IMR-90 (cell line): ENCODE results near the gene CEBPA. TPM values are rescaled to one million over a fixed set of nuclear protein-coding genes. Genes with fewer than 3 reads are reported as not detected.

Experiments
- ATAC-seq: fragments of 200-7000 bp; cut with Tn5 transposase; 2 replicates; pipeline ENCODE4 v1.9.1; 2020; ENCODE audit warnings: low read depth, mild to moderate bottlenecking, moderate library complexity
- BruUV-seq: library from RNA; stranded (reverse); fragments of 400-500 nt; replicated peaks from 2 replicates; lab custom pipeline; 2021; lab: Mats Ljungman, UMichigan
- CTCF ChIA-PET: fragments of 300-600 bp; formaldehyde crosslinking; extraction: SDS; loops from one replicate; lab custom pipeline; 2021; ENCODE audit warnings: antibody characterized with exemption; lab: Yijun Ruan, JAX
- POLR2A ChIA-PET: fragments of 300-600 bp; sonication (Branson Sonifier 250); formaldehyde crosslinking; loops from one replicate; lab custom pipeline; 2022; ENCODE audit warnings: antibody characterized with exemption; ENCODE audit not compliant: unreplicated experiment; lab: Charles Lee
- DNase-seq: peaks from one replicate; pipeline ENCODE4 v3.0.0; 2013
- H2AFZ ChIP-seq: replicated peaks from 2 replicates; pipeline ENCODE3; 2013; ENCODE audit warnings: low read length, mild to moderate bottlenecking; ENCODE audit not compliant: poor library complexity
- H2AK5ac ChIP-seq: 2 replicates; pipeline ENCODE4 v1.6.1; 2013; ENCODE audit warnings: low read depth, low read length, inconsistent platforms
- H2AK9ac ChIP-seq: replicated peaks from 2 replicates; pipeline ENCODE3; 2013; ENCODE audit warnings: mild to moderate bottlenecking, low read depth, low read length, moderate library complexity; ENCODE audit not compliant: poor library complexity
- H2BK120ac ChIP-seq: 2 replicates; pipeline ENCODE4 v1.6.1; 2013; ENCODE audit warnings: low read depth, low read length, inconsistent platforms
- H2BK15ac ChIP-seq: 3 replicates; pipeline ENCODE4 v1.6.1; 2013; ENCODE audit warnings: low read depth, low read length, inconsistent platforms
- H2BK20ac ChIP-seq: 2 replicates; pipeline ENCODE4 v1.6.1; 2013; ENCODE audit warnings: low read depth, mild to moderate bottlenecking, inconsistent platforms, low read length, moderate library complexity
- H2BK5ac ChIP-seq: 2 replicates; pipeline ENCODE4 v1.6.1; 2013; ENCODE audit warnings: mild to moderate bottlenecking, low read depth, low read length, inconsistent platforms; ENCODE audit not compliant: poor library complexity, severe bottlenecking
- H3K14ac ChIP-seq: replicated peaks from 2 replicates; pipeline ENCODE4 v1.6.1; 2013; ENCODE audit warnings: low read depth, low read length, inconsistent platforms
- H3K18ac ChIP-seq: 2 replicates; pipeline ENCODE4 v1.6.1; 2013; ENCODE audit warnings: low read depth, low read length, control low read depth
- H3K23ac ChIP-seq: 2 replicates; pipeline ENCODE4 v1.6.1; 2013; ENCODE audit warnings: low read depth, low read length, inconsistent platforms
- H3K27ac ChIP-seq: 2 replicates; pipeline ENCODE4 v1.5.1; 2013; ENCODE audit warnings: mild to moderate bottlenecking, control low read depth, low read length; ENCODE audit not compliant: insufficient read depth
- H3K27me3 ChIP-seq: 2 replicates; pipeline ENCODE4 v1.6.1; 2013; ENCODE audit warnings: low read length; ENCODE audit not compliant: control insufficient read depth, insufficient read depth
- H3K36me3 ChIP-seq: 2 replicates; pipeline ENCODE4 v1.6.1; 2013; ENCODE audit warnings: low read length, mixed read lengths; ENCODE audit not compliant: control insufficient read depth, insufficient read depth
- H3K4ac ChIP-seq: 2 replicates; pipeline ENCODE4 v1.6.1; 2013; ENCODE audit warnings: low read depth, low read length, inconsistent platforms
- H3K4me1 ChIP-seq: 2 replicates; pipeline ENCODE4 v1.6.1; 2013; ENCODE audit warnings: low read length, mixed read lengths; ENCODE audit not compliant: control insufficient read depth, insufficient read depth
- H3K4me2 ChIP-seq: 2 replicates; pipeline ENCODE4 v1.6.1; 2013; ENCODE audit warnings: low read depth, mild to moderate bottlenecking, control low read depth, low read length, moderate library complexity
- H3K4me3 ChIP-seq: 2 replicates; pipeline ENCODE4 v1.5.1; 2013; ENCODE audit warnings: low read depth, mild to moderate bottlenecking, control low read depth, low read length, moderate library complexity; ENCODE audit not compliant: insufficient read depth
- H3K56ac ChIP-seq: 2 replicates; pipeline ENCODE4 v1.6.1; 2013; ENCODE audit warnings: low read length, inconsistent platforms; ENCODE audit not compliant: insufficient read depth; ENCODE audit errors: extremely low read depth
- H3K79me1 ChIP-seq, 2 experiments: 2 replicates each; pipeline ENCODE4 v1.6.1; 2013; ENCODE audit warnings: low read length in 2 of 2, inconsistent platforms in 1 of 2, low read depth in 1 of 2
- H3K9ac ChIP-seq: 2 replicates; pipeline ENCODE4 v1.6.1; 2013; ENCODE audit warnings: low read depth, low read length, control low read depth
- H3K9me1 ChIP-seq: 2 replicates; pipeline ENCODE4 v1.6.1; 2013; ENCODE audit warnings: low read length, inconsistent platforms; ENCODE audit not compliant: insufficient read depth
- H3K9me3 ChIP-seq: 2 replicates; pipeline ENCODE4 v1.6.1; 2013; ENCODE audit warnings: low read length; ENCODE audit not compliant: control insufficient read depth, insufficient read depth
- H4K20me1 ChIP-seq: 2 replicates; pipeline ENCODE4 v1.6.1; 2013; ENCODE audit warnings: low read length, inconsistent platforms; ENCODE audit not compliant: insufficient read depth
- H4K5ac ChIP-seq: 2 replicates; pipeline ENCODE4 v1.6.1; 2013; ENCODE audit warnings: mild to moderate bottlenecking, low read depth, low read length, control low read depth
- H4K8ac ChIP-seq, 2 experiments: 2 replicates each; pipeline ENCODE4 v1.6.1; 2013; ENCODE audit warnings: low read depth in 2 of 2, low read length in 2 of 2, control low read depth in 1 of 2, inconsistent platforms in 1 of 2
- H4K91ac ChIP-seq: 2 replicates; pipeline ENCODE4 v1.6.1; 2013; ENCODE audit warnings: low read depth, low read length, inconsistent platforms; ENCODE audit not compliant: insufficient read depth
- BHLHE40 ChIP-seq: fragments of 150-350 bp; IDR thresholded peaks from 2 replicates; pipeline ENCODE4 v1.6.1; 2016; ENCODE audit warnings: mild to moderate bottlenecking, low read depth, low read length
- CEBPB ChIP-seq: IDR thresholded peaks from 2 replicates; pipeline ENCODE4 v1.6.1; 2012; ENCODE audit warnings: low read depth, low read length, improper control_type of control experiment
- CTCF ChIP-seq: conservative IDR thresholded peaks from 2 replicates; pipeline ENCODE4 v1.5.1; 2012; ENCODE audit warnings: mild to moderate bottlenecking, low read depth, low read length, improper control_type of control experiment
- ELK1 ChIP-seq: fragments of 150-350 bp; IDR thresholded peaks from 2 replicates; pipeline ENCODE4 v1.6.1; 2016; ENCODE audit warnings: low read depth, mild to moderate bottlenecking, low read length, moderate library complexity, borderline replicate concordance
- FOS ChIP-seq: fragments of 150-350 bp; IDR thresholded peaks from 2 replicates; pipeline ENCODE4 v1.6.1; 2016; ENCODE audit warnings: low read depth, low read length
- MAZ ChIP-seq: IDR thresholded peaks from 2 replicates; pipeline ENCODE4 v1.6.1; 2012; ENCODE audit warnings: low read depth, mild to moderate bottlenecking, low read length, improper control_type of control experiment, moderate library complexity, borderline replicate concordance
- MXI1 ChIP-seq: IDR thresholded peaks from 2 replicates; pipeline ENCODE4 v1.6.1; 2012; ENCODE audit warnings: low read depth, mild to moderate bottlenecking, low read length, moderate library complexity, borderline replicate concordance
- NFE2L2 ChIP-seq: fragments of 150-350 bp; IDR thresholded peaks from 2 replicates; pipeline ENCODE4 v1.6.1; 2016; ENCODE audit warnings: low read depth, mild to moderate bottlenecking, low read length
- POLR2A ChIP-seq: IDR thresholded peaks from 2 replicates; pipeline ENCODE4 v1.6.1; 2012; ENCODE audit warnings: mild to moderate bottlenecking, low read depth, low read length
- RAD21 ChIP-seq: IDR thresholded peaks from 2 replicates; pipeline ENCODE4 v1.6.1; 2012; ENCODE audit warnings: low read length, improper control_type of control experiment
- RCOR1 ChIP-seq: IDR thresholded peaks from 2 replicates; pipeline ENCODE4 v1.6.1; 2012; ENCODE audit warnings: mild to moderate bottlenecking, low read length, improper control_type of control experiment; ENCODE audit not compliant: insufficient replicate concordance
- RFX5 ChIP-seq: IDR thresholded peaks from 2 replicates; pipeline ENCODE4 v1.8.0; 2012; ENCODE audit warnings: low read depth, mild to moderate bottlenecking, low read length, moderate library complexity
- SMC3 ChIP-seq: fragments of 150-350 bp; IDR thresholded peaks from 2 replicates; pipeline ENCODE4 v1.6.1; 2016; ENCODE audit warnings: low read depth, mild to moderate bottlenecking, antibody characterized with exemption, low read length, moderate library complexity
- USF2 ChIP-seq: fragments of 150-350 bp; IDR thresholded peaks from 2 replicates; pipeline ENCODE4 v1.6.1; 2017; ENCODE audit warnings: mild to moderate bottlenecking, antibody characterized with exemption, low read length, low read depth
- WGBS, 2 experiments: methylation state at CpG; one replicate each; pipeline versions ENCODE4 v1.1.5 to v1.1.7; 2013; ENCODE audit warnings: missing lambda C conversion rate in 2 of 2; ENCODE audit not compliant: insufficient read length in 1 of 2; ENCODE audit errors: extremely low coverage in 2 of 2; 5-methylcytosine and 5-hydroxymethylcytosine counted together
- dilution Hi-C: fragments of 300-500 bp; cut with HindIII; formaldehyde crosslinking; loops from one replicate; pipeline ENCODE4 v1.14.3; 2018; ENCODE audit warnings: low sequenced_read_pairs; ENCODE audit not compliant: unreplicated experiment
- in situ Hi-C: fragments of 300-500 bp; cut with MboI; formaldehyde crosslinking; loops from 3 replicates; pipeline ENCODE4 v1.14.3; 2019; ENCODE audit warnings: low sequenced_read_pairs, inconsistent platforms, mixed read lengths
- intact Hi-C: fragments of 100-400 bp; cut with micrococcal nuclease; formaldehyde crosslinking; loops from 2 replicates; pipeline ENCODE4 v1.10.0; 2022
- polyA plus RNA-seq, 3 experiments: library from polyadenylated mRNA; depleted of rRNA; stranded (reverse); fragments of >200 nt; gene quantifications; 2 replicates each; pipeline ENCODE4 v1.2.3, GENCODE V29; 2012; ENCODE audit warnings: low replicate concordance in 1 of 3
- total RNA-seq: library from RNA; depleted of rRNA; stranded (reverse); fragments of >200 nt; gene quantifications from 2 replicates; pipeline ENCODE4 v1.2.3, GENCODE V29; 2012

CEBPA gene
- total and polyA plus RNA-seq, 2 of the 4 experiments (the other 2 are of a cell fraction), result under 0.01 to 0.09 TPM

GRCh38 chr19:33275933-33276619 is 26.3 kb downstream of the CEBPA start:
- H2AFZ ChIP-seq, result no peak overlapping the region
- H3K4ac ChIP-seq, result no peak overlapping the region
- H4K20me1 ChIP-seq, result no peaks in the 10 kb centered on the region
- dilution Hi-C loops, result no loop called here
- in situ Hi-C loops, result no loop called here
- no peaks in the 10 kb centered on the region for H3K36me3 ChIP-seq
- ATAC-seq, result no peak
- H3K4me1 ChIP-seq, result no peaks in the 10 kb centered on the region
- H3K18ac ChIP-seq, result no peak overlapping the region
- 66% methylated on average over 6 of the region's 19 CpGs; no CpG with 5 or more reads in 1 of the 2 experiments for WGBS, 2 experiments
- H3K56ac ChIP-seq, result no peak overlapping the region
- no peak overlapping the region for H4K91ac ChIP-seq
- H3K9me1 ChIP-seq, result no peaks in the 10 kb centered on the region
- H2BK5ac ChIP-seq, result no peak overlapping the region
- no peak overlapping the region for H4K8ac ChIP-seq
- intact Hi-C loops, result no loop called here
- H3K79me1 ChIP-seq, result no peaks in the 10 kb centered on the region
- no peak overlapping the region for H3K4me2 ChIP-seq
- no peak overlapping the region for H3K14ac ChIP-seq
- no peak overlapping the region for H3K9ac ChIP-seq
- TF ChIP-seq MAZ, result no peak
- no peak for TF ChIP-seq CEBPB
- no peak for TF ChIP-seq BHLHE40
- TF ChIP-seq FOS, result no peak
- no peak for TF ChIP-seq RCOR1
- no peak for TF ChIP-seq RAD21
- TF ChIP-seq POLR2A, result no peak
- no peak for TF ChIP-seq CTCF
- no peak for TF ChIP-seq MXI1
- TF ChIP-seq NFE2L2, result no peak
- no peak for TF ChIP-seq SMC3
- no peak for TF ChIP-seq USF2
- no peak for TF ChIP-seq RFX5
- TF ChIP-seq ELK1, result no peak
- DNase-seq, result no peak
- ChIA-PET POLR2A (no interaction called here), CTCF (interaction anchor here (0.6 kb wide), 1 partner anchor 594 kb away, joined by 4 read pairs; no protein-coding TSS in a partner anchor)
- H2AK9ac ChIP-seq, result no peak overlapping the region
- H3K27me3 ChIP-seq, result peaks cover 6% of the 10 kb centered on the region; the same call in 1 of the 2 replicates
- H2BK20ac ChIP-seq, result no peak overlapping the region
- no peak overlapping the region for H4K5ac ChIP-seq
- H3K9me3 ChIP-seq, result no peaks in the 10 kb centered on the region
- H2AK5ac ChIP-seq, result no peak overlapping the region
- no TSS peak for BruUV-seq
- H2BK15ac ChIP-seq, result no peak overlapping the region
- no peak overlapping the region for H2BK120ac ChIP-seq
- no peak overlapping the region for H3K27ac ChIP-seq
- H3K23ac ChIP-seq, result no peak overlapping the region
- no peak overlapping the region for H3K4me3 ChIP-seq
